UCSD-AML1 (cell line): ENCODE data around the gene SESN3.
"Not testable (repeated sequence)": the region's sequence is repeated elsewhere in the genome, so short reads cannot be mapped to it uniquely, and the experiment has no call there.

Experiments
- DNase-seq: peaks from one replicate; lab custom pipeline; 2025; ENCODE audit not compliant: unreplicated experiment; lab: John Stamatoyannopoulos, UW

The SESN3 gene

GRCh38 chr11:95231127-95231880, at the start of gene SESN3:
SESN3 (minus strand) TSS chr11:95231202; CDS start chr11:95230860, 342 bp downstream.
- peak; percentile 89 for DNase-seq

- no peak for DNase-seq
Measured at GRCh38 chr11:95279921-95280868, 49.2 kb upstream of the SESN3 start.

- DNase-seq, result no peak
Measured at GRCh38 chr11:95277868-95278267, 46.9 kb upstream of the SESN3 start.

DNA sequence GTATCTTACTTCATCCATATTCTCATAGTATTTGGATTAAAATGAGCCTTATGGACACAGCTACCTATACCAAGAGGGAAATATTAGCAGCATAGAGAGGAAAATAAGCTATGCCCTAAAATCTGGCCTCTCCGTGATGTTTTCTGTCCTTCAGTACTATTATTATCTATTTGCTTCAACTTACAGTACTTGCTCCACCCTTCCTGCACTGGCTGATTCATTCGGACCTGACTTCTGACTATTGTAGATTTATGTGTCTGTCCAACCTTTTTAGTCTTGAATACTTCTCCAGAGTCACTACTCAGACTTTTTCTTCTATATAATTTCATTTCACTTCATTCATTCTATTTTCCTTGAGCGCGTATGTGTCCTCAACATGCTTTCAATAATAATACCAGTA, 45.1 kb upstream of the SESN3 start:
- no peak for DNase-seq

- DNase-seq, result not testable (repeated sequence)
Measured at GRCh38 chr11:95273618-95274017, 42.6 kb upstream of the SESN3 start.

DNA sequence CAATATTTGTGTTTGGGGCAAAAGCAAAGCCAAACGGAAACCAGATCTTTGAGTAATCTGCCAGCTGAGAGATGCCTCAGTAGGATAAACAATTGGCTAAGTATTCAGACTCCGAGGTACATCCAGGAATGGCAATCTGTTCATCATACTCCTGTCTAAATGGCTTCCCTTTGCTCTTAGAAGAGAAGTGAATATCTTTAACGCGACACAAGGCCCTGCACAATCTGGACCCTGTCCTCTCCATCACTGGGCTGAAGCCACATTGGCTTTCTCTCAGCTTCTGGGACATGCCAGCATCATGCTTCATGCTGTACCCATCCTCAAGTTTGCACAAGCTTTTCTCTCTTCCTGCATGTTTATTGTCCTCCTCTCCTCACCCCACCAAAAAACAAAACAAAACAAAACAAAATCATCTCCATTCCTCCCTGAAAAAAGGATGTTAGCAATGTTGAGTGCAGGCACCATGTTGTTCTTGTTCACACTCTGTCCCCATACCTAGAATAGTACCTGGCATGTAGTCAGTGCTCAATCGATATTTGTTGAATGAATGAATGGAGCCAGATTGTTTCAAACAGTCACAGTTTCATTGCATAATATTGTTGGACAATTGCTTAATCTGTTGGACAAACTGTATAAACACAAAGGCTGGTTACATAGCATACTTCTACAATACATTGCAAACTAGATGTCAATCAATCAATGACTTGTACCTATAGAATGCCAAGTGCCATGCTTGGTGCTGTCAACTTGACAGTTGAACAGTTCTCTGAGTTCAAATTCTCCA, 38.2 kb upstream of the SESN3 start:
- no peak for DNase-seq

GRCh38 chr11:95268391-95268790, 37.4 kb upstream of the SESN3 start:
- no peak for DNase-seq

- no peak for DNase-seq
Measured at GRCh38 chr11:95267601-95268213, 36.7 kb upstream of the SESN3 start.

DNA sequence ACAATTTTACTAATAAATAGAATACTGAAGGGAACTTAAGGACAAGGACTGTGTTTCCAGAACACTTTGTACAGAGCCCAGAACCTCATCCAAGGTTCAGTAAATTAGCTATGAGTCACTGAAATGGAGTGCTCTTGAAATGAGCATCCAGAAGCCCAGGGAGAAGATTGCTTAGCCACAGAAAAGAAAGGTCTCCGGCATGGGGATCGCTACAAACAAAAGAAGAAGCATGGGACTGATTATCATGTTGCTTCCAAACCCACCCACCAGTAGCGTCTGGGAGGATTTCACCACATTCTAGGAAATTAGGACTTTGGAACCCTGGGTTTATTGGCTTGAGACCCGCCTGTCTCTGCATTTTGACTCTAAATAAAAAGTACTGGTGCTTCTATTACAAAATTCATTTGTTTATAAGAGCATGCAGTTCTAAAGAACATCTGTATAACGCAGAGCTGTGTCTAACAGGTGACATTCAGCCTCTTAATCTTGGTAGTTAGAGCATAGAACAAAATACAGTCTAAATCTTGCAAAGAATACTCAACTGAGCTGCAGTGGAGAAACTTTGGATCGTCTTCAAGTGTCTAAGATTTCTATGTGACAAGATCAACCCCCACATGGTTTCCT, 35.9 kb upstream of the SESN3 start:
- no peak for DNase-seq

DNA sequence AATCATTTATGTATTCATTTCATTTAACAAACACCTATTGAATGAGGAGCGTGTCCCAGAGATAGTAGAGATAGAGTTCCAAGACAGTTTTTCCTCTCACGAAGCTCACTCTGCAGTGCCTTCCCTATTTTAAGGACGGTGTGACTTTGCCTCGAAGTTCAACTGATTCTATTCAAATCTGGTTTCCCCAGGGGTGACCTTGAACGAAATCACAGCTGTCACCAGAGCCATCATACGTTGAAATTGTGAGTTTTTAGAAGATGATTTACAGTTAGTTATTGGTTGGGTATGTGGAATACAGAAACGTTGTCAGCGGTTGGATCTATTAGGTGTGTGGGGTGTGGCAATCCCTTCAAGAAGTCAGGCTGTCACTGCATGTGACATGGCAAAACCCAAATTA, 33.9 kb upstream of the SESN3 start:
- DNase-seq, result no peak

- DNase-seq, result no peak
Measured at GRCh38 chr11:95262994-95263765, 32.2 kb upstream of the SESN3 start.

GRCh38 chr11:95257456-95257971, 26.5 kb upstream of the SESN3 start:
- DNase-seq, result no peak

GRCh38 chr11:95256321-95256779, 25.3 kb upstream of the SESN3 start:
- no peak for DNase-seq

- no peak for DNase-seq
Measured at GRCh38 chr11:95255251-95256145, 24.5 kb upstream of the SESN3 start.

DNA sequence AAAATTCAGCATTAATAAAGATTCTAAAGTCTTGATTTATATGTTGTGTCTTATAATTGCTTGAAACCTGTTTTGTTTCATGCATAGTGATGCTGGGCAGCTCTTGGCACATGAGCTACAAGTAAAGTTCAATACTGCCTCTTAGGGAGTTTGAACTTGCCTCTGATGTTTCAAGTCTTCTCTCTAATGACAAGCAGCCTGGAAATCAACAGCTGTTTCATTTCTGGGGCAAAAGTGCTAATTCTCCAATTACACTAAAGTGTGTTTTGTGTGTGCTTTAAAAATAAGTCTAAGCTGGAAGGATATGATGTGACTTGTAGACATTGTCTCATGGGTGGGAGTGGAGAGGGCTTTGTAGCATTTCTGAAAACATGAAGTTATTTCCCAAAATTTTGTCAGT, 23.7 kb upstream of the SESN3 start:
- DNase-seq, result no peak

DNA sequence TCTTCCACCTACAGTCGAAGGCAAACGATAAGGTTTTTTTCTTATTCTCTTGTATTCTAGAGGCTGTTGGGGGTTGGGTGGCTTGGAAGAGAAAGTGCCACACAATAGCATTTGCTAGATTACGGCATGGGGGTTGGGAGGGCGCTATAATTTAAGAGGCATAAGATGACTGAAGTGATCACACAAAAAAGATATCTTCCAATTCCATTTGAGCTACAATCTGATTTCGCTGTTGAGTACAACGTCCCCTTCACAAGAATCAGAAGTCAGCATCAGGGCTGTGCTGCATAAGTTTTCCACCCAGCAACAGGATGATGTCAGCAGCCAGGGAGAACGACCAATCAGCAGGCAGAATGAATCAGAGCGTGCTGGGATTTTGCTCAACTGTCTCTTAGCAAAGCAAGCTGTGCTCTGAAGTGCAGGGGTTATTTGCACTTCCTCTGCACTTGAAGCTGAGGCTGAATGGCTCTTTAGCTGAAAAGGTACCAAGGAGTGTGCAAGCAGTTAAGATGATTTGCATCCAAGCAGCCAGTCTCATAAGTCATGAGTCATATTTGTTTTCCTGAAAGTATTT, 23.2 kb upstream of the SESN3 start:
- DNase-seq, result no peak

DNA sequence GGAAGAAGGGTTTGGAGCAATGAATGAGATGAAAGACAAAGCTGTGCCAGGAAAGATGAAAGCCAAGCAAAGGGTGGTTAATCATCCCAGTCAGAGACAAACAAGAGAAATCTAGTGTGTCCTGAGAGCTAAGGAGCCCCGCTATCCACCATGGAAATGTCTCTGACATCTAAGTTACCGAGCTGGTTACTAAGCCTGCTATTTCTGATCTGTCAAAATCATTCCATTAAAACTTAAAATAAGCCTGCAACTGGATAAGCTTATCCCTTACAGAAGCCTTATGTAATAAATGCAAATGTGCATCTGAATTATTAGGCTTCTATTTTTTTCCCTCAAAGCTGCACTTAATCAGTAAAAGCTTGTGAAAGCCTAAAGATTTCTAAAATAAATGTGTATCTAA, 22.1 kb upstream of the SESN3 start:
- DNase-seq, result no peak

DNA sequence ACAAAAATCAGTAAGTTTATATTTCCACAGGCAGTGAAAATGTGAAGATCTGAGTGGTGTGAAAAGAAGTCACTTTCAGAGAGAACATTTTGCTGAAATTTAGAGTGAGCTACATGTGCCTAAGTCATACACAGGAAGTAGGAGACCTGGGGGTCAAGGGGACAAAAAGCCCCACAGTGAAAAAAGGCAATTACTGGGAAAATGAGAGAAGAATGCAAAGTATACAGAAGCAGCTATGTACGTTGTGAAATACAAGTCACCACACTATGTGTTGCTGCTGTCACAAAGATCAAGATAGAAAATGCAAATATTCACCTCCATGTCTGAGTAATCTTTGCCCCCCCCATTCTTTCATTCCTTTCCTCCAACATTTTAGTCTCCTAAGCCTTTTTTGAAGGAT, 21.6 kb upstream of the SESN3 start:
- no peak for DNase-seq
